HepG2 (cell line): ENCODE data around the gene UCN2. TPM values are rescaled to one million over a fixed set of nuclear protein-coding genes. Genes with fewer than 3 reads are reported as not detected.

Experiments used
- ATF2 ChIP-seq: sonication (generic); formaldehyde crosslinking; IDR thresholded peaks from 2 replicates; pipeline ENCODE4 v1.4.0; 2020; ENCODE audit warnings: missing genetic modification reagents
- ATF7 ChIP-seq, 2 experiments: fragments of 450-650 bp in 1 of 2; sonication (generic) in 1 of 2; formaldehyde crosslinking in 1 of 2; IDR thresholded peaks; 2 replicates each; pipeline versions ENCODE4 v1.4.0 to v1.6.1; 2016 to 2020; ENCODE audit warnings: antibody characterized with exemption in 1 of 2, mild to moderate bottlenecking in 1 of 2, missing genetic modification reagents in 1 of 2
- LRRFIP1 ChIP-seq: sonication (generic); formaldehyde crosslinking; conservative IDR thresholded peaks from 2 replicates; pipeline ENCODE4 v1.4.0; 2020; ENCODE audit warnings: missing genetic modification reagents
- POLR2G ChIP-seq: fragments of 200-400 bp; formaldehyde crosslinking; IDR thresholded peaks from 2 replicates; pipeline ENCODE4 v1.6.1; 2018; ENCODE audit warnings: mild to moderate bottlenecking, low read depth, low read length, moderate library complexity
- ZNF280D ChIP-seq: sonication (generic); formaldehyde crosslinking; IDR thresholded peaks from 2 replicates; pipeline ENCODE4 v1.5.1; 2020; ENCODE audit warnings: mild to moderate bottlenecking, missing genetic modification reagents
- ZNF510 ChIP-seq: sonication (generic); formaldehyde crosslinking; IDR thresholded peaks from 2 replicates; pipeline ENCODE4 v1.4.0; 2020; ENCODE audit warnings: low read depth, mild to moderate bottlenecking, missing genetic modification reagents
- ZNF513 ChIP-seq: sonication (generic); formaldehyde crosslinking; conservative IDR thresholded peaks from 2 replicates; pipeline ENCODE4 v1.5.0; 2020; ENCODE audit warnings: missing genetic modification reagents
- polyA plus RNA-seq, 8 experiments: library from polyadenylated mRNA; depleted of rRNA in 3 of 8; stranded (reverse) in 7 of 8; unstranded in 1 of 8; fragments of >200 nt; fragmentation: Illumina TruSeq in 4 of 8; extraction: Trizol in 4 of 8; gene quantifications; 2 replicates each; pipeline versions ENCODE4 v1.2.1 to v1.2.3, GENCODE V29; 2011 to 2016; ENCODE audit warnings: low read depth in 4 of 8, missing spikeins in 1 of 8, mixed read lengths in 1 of 8; ENCODE audit not compliant: insufficient read depth in 1 of 8
- total RNA-seq, 5 experiments: library from RNA; depleted of rRNA; stranded (reverse); fragments of >200 nt; fragmentation: Illumina TruSeq; extraction: Trizol; gene quantifications; 2 replicates each; pipeline ENCODE4 v1.2.3, GENCODE V29; 2016; ENCODE audit warnings: low read depth in 1 of 5

Gene UCN2
- total and polyA plus RNA-seq, 2 of the 13 experiments (the other 11 are each of a cell fraction or from before 2014, with no cell fraction given) = 0.07 to 1.5 TPM

DNA sequence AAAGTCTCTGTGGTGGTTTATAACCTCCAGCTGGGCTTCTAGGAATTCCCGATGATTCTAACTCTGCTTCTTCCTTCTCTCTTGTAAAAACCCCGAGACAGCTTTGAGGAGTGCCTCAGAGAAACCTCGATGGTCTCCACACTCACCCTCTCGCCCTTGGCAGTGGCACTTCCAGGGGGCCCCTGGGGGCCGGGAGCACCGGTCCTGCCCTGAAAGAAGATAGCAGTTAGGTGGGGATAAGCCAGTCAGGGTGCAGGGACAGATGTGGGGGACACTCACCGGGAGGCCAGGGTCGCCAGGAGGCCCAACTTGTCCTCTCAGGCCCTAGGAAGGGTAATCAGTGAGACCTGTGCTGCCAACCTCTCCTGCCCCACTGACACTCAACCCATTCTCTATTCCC, 21.8 kb upstream of the UCN2 start (continued):
- no peak for TF ChIP-seq ATF2 (CRISPR knock-in tag)
- no peak for TF ChIP-seq POLR2G
- no peak for TF ChIP-seq ZNF513 (CRISPR knock-in tag)
- TF ChIP-seq ATF7 (IDR thresholded peaks at IDR 0.05) = no peak
- TF ChIP-seq ATF7 (CRISPR knock-in tag; IDR thresholded peaks at IDR 0.05) = no peak
- TF ChIP-seq ZNF510 = no peak
- no peak for TF ChIP-seq LRRFIP1 (CRISPR knock-in tag)
- TF ChIP-seq ZNF280D = no peak
